GM19467 (cell line): Measurements from ENCODE around the gene ASIC4.

Experiments used
- ATAC-seq: cut with Tn5 transposase; IDR thresholded peaks from one replicate; pipeline ENCODE4 v1.9.1; 2021; ENCODE audit warnings: mild to moderate bottlenecking, moderate library complexity; ENCODE audit not compliant: unreplicated experiment

ASIC4 gene

GRCh38 chr2:219531639-219532377 lies 17.5 kb downstream of the ASIC4 start:
- ATAC-seq: no peak

GRCh38 chr2:219532378-219532649 lies 18.0 kb downstream of the ASIC4 start:
- no peak for ATAC-seq

DNA sequence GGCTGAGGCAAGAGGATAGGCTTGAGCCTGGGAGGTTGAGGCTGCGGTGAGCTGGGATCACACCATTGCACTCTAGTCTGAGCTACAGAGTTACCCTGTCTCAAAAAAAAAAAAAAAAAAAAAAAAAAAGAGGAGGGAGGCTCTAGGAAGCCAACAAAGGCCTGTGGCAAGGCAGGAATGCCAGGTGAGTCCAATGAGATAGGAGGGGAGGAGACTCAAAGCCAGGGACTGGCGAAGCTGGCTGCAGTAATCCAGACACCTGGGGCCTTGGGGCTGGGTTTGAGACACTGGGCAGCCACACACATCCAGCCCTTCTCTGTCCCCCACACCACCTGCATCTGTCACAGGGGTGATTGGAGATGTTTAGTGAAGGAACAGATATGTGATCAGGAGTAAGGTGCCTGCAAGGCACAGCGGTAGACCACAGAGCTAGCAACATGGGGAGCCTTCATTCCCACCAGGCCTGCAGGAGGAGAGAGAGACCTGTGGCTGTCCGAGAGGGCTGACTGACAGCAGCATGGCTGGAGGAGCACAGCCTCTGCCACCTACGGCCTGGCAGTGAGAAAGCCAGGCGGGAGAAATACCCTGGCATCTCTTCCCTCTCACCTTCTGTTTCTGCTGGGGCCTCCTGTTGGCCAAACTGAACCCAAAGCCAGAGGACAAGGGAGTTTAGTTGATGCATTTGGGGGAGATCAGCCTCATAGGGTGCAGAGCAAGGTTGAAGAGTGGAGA lies 19.8 kb downstream of the ASIC4 start:
- no peak for ATAC-seq

- no peak for ATAC-seq
Observed at GRCh38 chr2:219536425-219536824, 22.1 kb downstream of the ASIC4 start.

DNA sequence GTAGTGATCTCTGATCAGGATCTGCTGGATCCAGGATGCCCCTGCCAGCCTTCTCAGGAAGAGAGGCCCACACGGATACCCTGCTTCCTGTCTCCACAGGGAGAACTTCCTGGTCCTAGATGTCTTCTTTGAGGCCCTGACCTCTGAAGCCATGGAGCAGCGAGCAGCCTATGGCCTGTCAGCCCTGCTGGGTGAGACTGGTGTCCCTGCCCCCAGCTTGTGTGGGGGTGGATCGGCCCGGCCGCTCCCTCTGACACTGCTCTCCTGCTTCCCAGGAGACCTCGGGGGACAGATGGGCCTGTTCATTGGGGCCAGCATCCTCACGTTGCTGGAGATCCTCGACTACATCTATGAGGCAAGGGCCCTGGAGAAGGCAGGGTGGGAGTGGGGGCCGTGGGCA lies 22.7 kb downstream of the ASIC4 start:
- no peak for ATAC-seq

DNA sequence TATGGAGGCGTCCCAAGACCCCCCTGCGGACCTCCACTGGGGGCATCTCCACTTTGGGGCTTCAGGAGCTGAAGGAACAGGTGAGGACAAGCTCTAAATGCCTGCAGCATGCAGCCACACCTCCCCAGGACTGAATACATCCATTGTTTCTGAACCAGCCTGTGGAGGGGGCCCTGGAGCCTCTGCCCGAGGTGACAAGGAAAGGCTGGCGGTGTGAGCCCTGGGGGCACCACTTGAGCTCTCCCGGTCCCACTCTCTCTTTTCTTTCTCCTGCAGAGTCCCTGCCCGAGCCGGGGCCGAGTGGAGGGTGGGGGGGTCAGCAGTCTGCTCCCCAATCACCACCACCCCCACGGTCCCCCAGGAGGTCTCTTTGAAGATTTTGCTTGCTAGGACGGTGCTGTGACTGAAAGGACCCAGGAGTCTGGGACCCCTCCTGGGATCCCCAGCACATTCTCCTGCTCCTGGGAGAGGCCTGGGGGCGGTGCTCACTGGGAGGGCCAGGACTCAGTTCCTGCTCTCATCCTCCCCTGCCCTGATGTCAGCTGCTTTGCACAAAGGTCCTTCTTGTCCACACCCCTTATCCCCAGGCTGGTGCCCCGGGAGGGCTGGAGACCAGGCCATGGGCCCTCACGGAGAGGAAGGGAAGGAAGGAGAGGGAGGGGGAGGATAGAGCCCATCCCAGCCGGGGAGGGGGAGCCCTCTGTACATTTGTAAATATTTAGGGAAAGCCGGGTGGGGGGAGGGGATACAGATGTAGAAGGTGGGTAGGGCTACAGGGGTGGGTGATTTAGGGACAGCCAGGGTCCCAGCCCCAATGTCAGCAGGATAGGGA lies 23.6 kb downstream of the ASIC4 start:
- ATAC-seq: no peak

GRCh38 chr2:219538504-219538951 lies 24.2 kb downstream of the ASIC4 start:
- no peak for ATAC-seq

DNA sequence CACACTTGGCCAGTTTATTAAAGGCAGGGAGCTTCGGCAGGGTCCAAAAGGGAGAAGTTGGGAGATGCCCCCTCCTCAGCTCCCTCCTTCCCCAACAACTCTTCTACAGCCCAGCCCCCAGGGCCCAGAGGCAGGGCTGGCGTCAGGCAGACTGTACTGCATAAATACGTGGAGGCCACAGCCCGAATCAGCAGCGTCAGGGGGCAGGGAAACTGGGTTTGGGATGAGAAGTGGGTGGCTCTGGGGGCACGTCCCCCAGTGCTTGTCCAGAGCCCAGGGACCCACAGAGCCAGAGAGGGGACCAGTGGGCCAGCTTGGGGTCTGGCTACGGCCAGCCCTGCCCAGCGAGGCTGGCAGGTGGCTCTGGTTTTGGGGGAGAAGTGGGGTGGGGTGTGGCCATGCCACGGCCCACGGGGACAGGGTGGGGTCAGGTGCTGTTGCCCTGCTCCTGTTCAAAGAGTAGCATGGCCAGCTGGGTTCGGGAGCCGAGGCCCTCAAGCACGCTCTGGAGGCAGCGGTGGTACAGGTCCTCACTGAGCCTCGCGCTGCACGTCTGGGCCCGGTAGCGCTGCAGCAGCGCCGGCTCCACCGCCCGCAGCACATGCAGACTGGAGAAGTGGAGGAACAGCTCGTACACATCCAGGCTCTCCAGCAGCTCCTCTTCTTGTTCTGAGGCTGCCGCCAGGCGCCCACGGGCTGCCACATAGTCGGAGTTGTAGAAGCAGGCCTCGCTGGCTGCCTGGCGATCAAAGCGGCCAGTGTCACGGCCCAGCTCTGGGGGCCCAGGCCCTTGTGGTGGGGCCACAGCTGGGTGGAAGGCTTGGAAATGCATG lies 24.9 kb downstream of the ASIC4 start:
- no peak for ATAC-seq

- no peak for ATAC-seq
Observed at GRCh38 chr2:219539926-219540678, 25.8 kb downstream of the ASIC4 start.

GRCh38 chr2:219540784-219541504 lies 26.7 kb downstream of the ASIC4 start:
- ATAC-seq: no peak

- ATAC-seq: peak; percentile 38
Observed at GRCh38 chr2:219541611-219542180, 27.4 kb downstream of the ASIC4 start.

DNA sequence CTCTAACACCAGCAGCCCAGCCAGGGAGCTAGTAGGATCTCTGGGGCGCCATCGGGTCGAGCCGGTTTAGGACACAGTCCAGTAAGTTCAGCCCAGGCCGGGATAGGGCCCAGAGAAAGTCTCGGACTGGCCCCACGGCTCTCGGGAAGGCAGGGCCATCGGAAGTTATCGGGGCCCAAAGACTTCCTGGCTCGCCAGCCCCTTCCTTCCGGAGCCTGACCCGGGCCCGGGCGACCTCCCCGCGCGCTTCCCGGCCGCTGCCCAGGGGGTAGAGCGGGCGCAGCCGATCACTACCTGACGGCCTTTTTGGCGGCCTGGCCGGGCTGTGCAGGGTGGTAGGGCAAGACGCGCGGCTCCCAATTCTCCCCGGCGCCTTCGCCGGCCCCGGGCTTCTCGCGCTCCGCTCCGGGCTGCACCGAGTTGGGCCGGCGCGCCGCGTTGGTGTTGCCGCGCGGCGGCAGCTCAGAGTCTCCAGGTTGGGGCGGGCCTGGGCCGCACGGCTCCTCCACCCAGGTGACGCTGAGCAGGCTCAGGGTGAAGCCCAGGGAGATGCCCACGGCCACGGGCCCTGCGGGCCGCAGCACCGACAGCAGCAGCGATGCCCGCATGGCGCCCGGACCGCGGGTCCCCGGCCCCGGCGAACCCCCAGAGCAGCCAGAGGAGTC lies 28.8 kb downstream of the ASIC4 start:
- ATAC-seq: peak; percentile 33

- peak; percentile 73 for ATAC-seq
Observed at GRCh38 chr2:219543596-219544358, 29.5 kb downstream of the ASIC4 start, which contains the start of the genes CHPF and TMEM198. Gene CHPF, minus strand, starts transcription at chr2:219543809. Its CDS starts 271 bp downstream, at chr2:219543538. Gene TMEM198, plus strand, starts transcription at chr2:219544028. Its CDS starts 700 bp downstream, at chr2:219544728.

DNA sequence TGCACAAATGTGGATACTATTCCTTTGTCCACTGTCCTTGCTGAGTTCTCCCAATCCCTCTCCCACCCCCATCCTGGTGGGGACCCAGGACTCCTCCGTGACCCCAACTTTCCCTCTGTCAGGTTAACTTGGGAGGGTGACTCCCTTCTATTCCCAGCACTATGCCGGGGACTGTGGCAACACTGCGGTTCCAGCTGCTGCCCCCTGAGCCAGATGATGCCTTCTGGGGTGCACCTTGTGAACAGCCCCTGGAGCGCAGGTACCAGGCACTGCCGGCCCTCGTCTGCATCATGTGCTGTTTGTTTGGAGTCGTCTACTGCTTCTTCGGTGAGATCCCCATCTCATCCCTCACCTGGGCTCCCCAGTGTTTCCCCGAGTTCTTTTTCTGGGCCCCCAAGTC lies 30.3 kb downstream of the ASIC4 start:
- no peak for ATAC-seq

DNA sequence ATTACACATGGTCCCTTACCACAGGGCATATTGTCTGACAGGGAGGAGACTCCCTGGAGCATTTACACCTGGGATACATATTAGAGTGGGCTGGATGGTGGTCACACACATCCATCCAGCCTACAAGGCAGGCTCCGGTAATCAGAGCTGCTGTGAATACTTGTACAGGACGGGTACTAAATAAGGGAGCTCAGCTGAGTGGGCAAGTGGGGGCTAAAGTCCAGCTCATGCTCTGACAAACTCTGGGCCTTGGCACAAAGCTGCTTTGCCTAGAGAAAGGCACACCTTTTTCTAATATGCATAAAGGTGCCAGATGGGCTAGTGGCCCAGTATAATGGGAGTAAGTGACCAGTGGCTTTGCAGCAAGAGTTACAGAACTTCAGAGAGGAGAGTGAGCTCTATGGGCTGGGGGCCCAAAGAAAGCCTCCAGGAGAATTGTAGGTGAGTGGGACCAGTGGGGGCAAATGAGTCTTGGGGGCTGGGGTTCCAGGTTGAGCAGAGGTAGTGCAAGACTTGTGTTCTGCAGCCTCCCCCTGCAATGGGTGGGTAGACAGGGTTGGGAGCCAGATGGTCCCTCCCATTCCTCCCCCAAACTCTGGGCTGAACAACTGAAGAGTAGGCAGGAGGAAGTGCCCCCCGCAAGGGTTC lies 31.1 kb downstream of the ASIC4 start:
- no peak for ATAC-seq

GRCh38 chr2:219545943-219546352 lies 31.7 kb downstream of the ASIC4 start:
- ATAC-seq: no peak

- no peak for ATAC-seq
Observed at GRCh38 chr2:219547621-219548020, 33.3 kb downstream of the ASIC4 start.
